PC-9 (cell line): Measurements from ENCODE around the gene WRAP53. TPM values are rescaled to one million over a fixed set of nuclear protein-coding genes. Genes with fewer than 3 reads are reported as not detected.

ENCODE experiments used
- BruUV-seq: library from RNA; stranded (reverse); fragments of 400-500 nt; replicated peaks from 2 replicates; lab custom pipeline; 2021; lab: Mats Ljungman, UMichigan
- CTCF ChIA-PET: fragments of 300-600 bp; sonication (Branson Sonifier 250); formaldehyde crosslinking; loops from one replicate; lab custom pipeline; 2022; ENCODE audit warnings: antibody characterized with exemption; lab: Charles Lee
- POLR2A ChIA-PET: fragments of 300-600 bp; sonication (Branson Sonifier 250); formaldehyde crosslinking; loops from one replicate; lab custom pipeline; 2022; ENCODE audit warnings: antibody characterized with exemption; ENCODE audit not compliant: unreplicated experiment; lab: Charles Lee
- DNase-seq, 2 experiments: peaks; one replicate each; pipeline versions ENCODE4 v3.0.0 to v3.0.0-alpha.2; 2015 to 2022; ENCODE audit warnings: mixed read lengths in 1 of 2
- H2AFZ ChIP-seq: fragments of 200-600 bp; sonication (generic); 2 replicates; pipeline ENCODE4 v1.8.1; 2017; ENCODE audit warnings: antibody characterized with exemption
- H3F3A ChIP-seq: fragments of 200-600 bp; sonication (generic); 2 replicates; pipeline ENCODE4 v1.8.1; 2017; ENCODE audit warnings: antibody characterized with exemption, mild to moderate bottlenecking, low read depth; ENCODE audit not compliant: insufficient read depth
- H3K27ac ChIP-seq: fragments of 200-600 bp; sonication (generic); 2 replicates; pipeline ENCODE4 v1.6.1; 2016; ENCODE audit warnings: mixed run types
- H3K27me3 ChIP-seq: fragments of 200-600 bp; sonication (generic); 2 replicates; pipeline ENCODE4 v1.6.1; 2016; ENCODE audit warnings: low read depth, mixed run types; ENCODE audit not compliant: insufficient read depth
- H3K36me3 ChIP-seq: fragments of 200-600 bp; sonication (generic); 2 replicates; pipeline ENCODE4 v1.6.1; 2016; ENCODE audit warnings: low read depth, mixed run types
- H3K4me1 ChIP-seq: fragments of 200-600 bp; sonication (generic); replicated peaks from 2 replicates; pipeline ENCODE4 v1.6.1; 2016; ENCODE audit warnings: mixed run types; ENCODE audit not compliant: insufficient read depth
- H3K4me2 ChIP-seq: fragments of 200-600 bp; sonication (generic); 2 replicates; pipeline ENCODE4 v1.6.1; 2017; ENCODE audit warnings: mixed run types
- H3K4me3 ChIP-seq: fragments of 200-600 bp; sonication (generic); 2 replicates; pipeline ENCODE4 v1.6.1; 2016; ENCODE audit warnings: mixed run types
- H3K79me2 ChIP-seq: fragments of 200-600 bp; sonication (generic); 2 replicates; pipeline ENCODE4 v1.6.1; 2017; ENCODE audit warnings: low read depth, mixed run types
- H3K9me2 ChIP-seq: fragments of 200-600 bp; sonication (generic); 2 replicates; pipeline ENCODE4 v1.8.1; 2017; ENCODE audit warnings: mild to moderate bottlenecking; ENCODE audit not compliant: insufficient read depth
- H3K9me3 ChIP-seq: fragments of 200-600 bp; sonication (generic); 2 replicates; pipeline ENCODE4 v1.8.1; 2016; ENCODE audit warnings: low read depth; ENCODE audit not compliant: insufficient read depth
- H4K20me1 ChIP-seq: fragments of 200-600 bp; sonication (generic); 2 replicates; pipeline ENCODE4 v1.8.1; 2017; ENCODE audit not compliant: insufficient read depth
- EZH2 ChIP-seq: fragments of 200-600 bp; sonication (generic); IDR thresholded peaks from 2 replicates; pipeline ENCODE4 v1.8.0; 2017; ENCODE audit warnings: antibody characterized with exemption, low read depth
- intact Hi-C: fragments of 100-400 bp; cut with micrococcal nuclease; formaldehyde crosslinking; loops from one replicate; pipeline ENCODE4 v1.10.0; 2022; ENCODE audit not compliant: unreplicated experiment
- total RNA-seq: library from RNA; stranded (reverse); gene quantifications from 2 replicates; pipeline ENCODE4 v1.2.3, GENCODE V29; 2021
- TF ChIP-seq, protein P1 (sequence below): fragments of 200-600 bp; sonication (generic); conservative IDR thresholded peaks from 2 replicates; pipeline ENCODE4 v1.6.1; 2017; ENCODE audit warnings: mixed run types, antibody characterized with exemption, mild to moderate bottlenecking, moderate library complexity

The WRAP53 gene
- total RNA-seq, 1 experiment from 2014 or later: 31.9 TPM

GRCh38 chr17:7644775-7645174 is 43.5 kb upstream of the WRAP53 start:
- H3K36me3 ChIP-seq: no peaks in the 10 kb centered on the region
- H4K20me1 ChIP-seq: no peaks in the 10 kb centered on the region
- no TSS peak for BruUV-seq
- no peak overlapping the region for H3K27ac ChIP-seq
- no peaks in the 10 kb centered on the region for H3K4me1 ChIP-seq
- no peaks in the 10 kb centered on the region for H3K79me2 ChIP-seq
- H2AFZ ChIP-seq: no peak overlapping the region
- no peak overlapping the region for H3K4me3 ChIP-seq
- no peaks in the 10 kb centered on the region for H3K9me3 ChIP-seq
- H3K4me2 ChIP-seq: no peak overlapping the region
- no peaks in the 10 kb centered on the region for H3K27me3 ChIP-seq
- ChIA-PET CTCF (no interaction called here), POLR2A (no interaction called here)
- DNase-seq: no peak
- intact Hi-C loops: no loop called here
- no peaks in the 10 kb centered on the region for H3K9me2 ChIP-seq
- no peaks in the 10 kb centered on the region for H3F3A ChIP-seq
- no peak for TF ChIP-seq EZH2
- TF ChIP-seq, protein P1, sequence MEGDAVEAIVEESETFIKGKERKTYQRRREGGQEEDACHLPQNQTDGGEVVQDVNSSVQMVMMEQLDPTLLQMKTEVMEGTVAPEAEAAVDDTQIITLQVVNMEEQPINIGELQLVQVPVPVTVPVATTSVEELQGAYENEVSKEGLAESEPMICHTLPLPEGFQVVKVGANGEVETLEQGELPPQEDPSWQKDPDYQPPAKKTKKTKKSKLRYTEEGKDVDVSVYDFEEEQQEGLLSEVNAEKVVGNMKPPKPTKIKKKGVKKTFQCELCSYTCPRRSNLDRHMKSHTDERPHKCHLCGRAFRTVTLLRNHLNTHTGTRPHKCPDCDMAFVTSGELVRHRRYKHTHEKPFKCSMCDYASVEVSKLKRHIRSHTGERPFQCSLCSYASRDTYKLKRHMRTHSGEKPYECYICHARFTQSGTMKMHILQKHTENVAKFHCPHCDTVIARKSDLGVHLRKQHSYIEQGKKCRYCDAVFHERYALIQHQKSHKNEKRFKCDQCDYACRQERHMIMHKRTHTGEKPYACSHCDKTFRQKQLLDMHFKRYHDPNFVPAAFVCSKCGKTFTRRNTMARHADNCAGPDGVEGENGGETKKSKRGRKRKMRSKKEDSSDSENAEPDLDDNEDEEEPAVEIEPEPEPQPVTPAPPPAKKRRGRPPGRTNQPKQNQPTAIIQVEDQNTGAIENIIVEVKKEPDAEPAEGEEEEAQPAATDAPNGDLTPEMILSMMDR: no peak

DNA sequence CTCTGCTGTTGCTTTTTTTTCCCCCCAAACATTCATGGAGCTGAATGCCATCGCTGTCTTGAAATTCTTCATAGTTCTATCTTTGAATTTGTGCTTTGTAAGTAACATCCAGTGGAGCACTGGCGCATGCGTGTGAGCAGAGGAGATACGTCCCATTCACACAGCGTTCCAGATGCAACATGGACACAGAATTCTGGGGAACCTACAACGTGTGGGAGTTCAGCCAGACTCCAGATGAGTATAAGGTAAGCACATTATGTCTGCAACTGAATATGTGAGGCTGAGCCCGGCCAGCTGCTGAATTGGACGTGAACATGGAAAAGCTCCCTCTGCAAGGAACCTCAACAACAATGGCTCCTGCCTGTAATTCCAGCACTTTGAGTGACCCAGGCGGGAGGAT is 41.8 kb upstream of the WRAP53 start:
- CTCF ChIA-PET: interaction anchor here (0.6 kb wide), 1 partner anchor 133 kb away, joined by 3 read pairs; no protein-coding TSS in a partner anchor
- Histone ChIP-seq H3K27me3 (no peaks in the 10 kb centered on the region), H4K20me1 (no peaks in the 10 kb centered on the region), H3K79me2 (no peaks in the 10 kb centered on the region), H3K4me2 (no peak overlapping the region), H3K9me2 (no peaks in the 10 kb centered on the region), H3K4me1 (no peaks in the 10 kb centered on the region), H3K9me3 (no peaks in the 10 kb centered on the region), H3K27ac (no peak overlapping the region), H3F3A (peaks cover 5% of the 10 kb centered on the region; the same call in 1 of the 2 replicates), H3K4me3 (no peak overlapping the region), H2AFZ (no peak overlapping the region), H3K36me3 (no peaks in the 10 kb centered on the region)
- intact Hi-C loops: no loop called here
- BruUV-seq: no TSS peak
- POLR2A ChIA-PET: no interaction called here
- TF ChIP-seq, protein P1: no peak
- no peak for TF ChIP-seq EZH2
- DNase-seq: no peak

DNA sequence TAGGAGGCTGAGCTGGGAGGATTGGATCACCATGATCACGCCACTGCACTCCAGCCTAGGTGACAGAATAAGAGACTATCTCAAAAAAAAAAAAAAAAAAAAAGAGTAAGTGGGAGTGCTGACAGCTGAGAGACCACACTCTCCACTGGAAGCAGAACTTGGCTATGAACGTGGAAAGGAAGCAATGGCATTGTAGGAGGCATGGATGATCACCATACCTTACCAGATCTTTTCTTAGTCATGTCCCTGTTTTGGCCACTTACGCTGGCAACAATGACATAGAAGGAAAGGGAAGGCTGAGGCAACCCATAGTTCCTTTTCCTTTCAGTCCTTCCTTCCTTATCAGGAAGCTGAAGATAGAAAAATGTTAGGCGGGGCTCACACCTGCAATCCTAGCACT is 41.3 kb upstream of the WRAP53 start:
- peaks cover 5% of the 10 kb centered on the region; the same call in 1 of the 2 replicates for H3F3A ChIP-seq
- no peaks in the 10 kb centered on the region for H3K79me2 ChIP-seq
- H3K4me3 ChIP-seq: no peak overlapping the region
- H3K4me2 ChIP-seq: no peak overlapping the region
- no peaks in the 10 kb centered on the region for H3K27me3 ChIP-seq
- no peak overlapping the region for H3K27ac ChIP-seq
- H3K4me1 ChIP-seq: no peaks in the 10 kb centered on the region
- no TSS peak for BruUV-seq
- TF ChIP-seq, protein P1: no peak
- TF ChIP-seq EZH2: no peak
- CTCF ChIA-PET: no interaction called here
- no peak for DNase-seq
- H3K9me2 ChIP-seq: no peaks in the 10 kb centered on the region
- no peaks in the 10 kb centered on the region for H3K9me3 ChIP-seq
- H2AFZ ChIP-seq: no peak overlapping the region
- H4K20me1 ChIP-seq: no peaks in the 10 kb centered on the region
- POLR2A ChIA-PET: no interaction called here
- intact Hi-C loops: no loop called here
- no peaks in the 10 kb centered on the region for H3K36me3 ChIP-seq
